GM19239 (cell line): ENCODE results near the gene ACER2.
"Not testable (repeated sequence)": the region's sequence is repeated elsewhere in the genome, so short reads cannot be mapped to it uniquely, and the experiment has no call there.

Source experiments
- DNase-seq: peaks from one replicate; pipeline ENCODE4 v3.0.0; 2011; ENCODE audit warnings: low spot score; ENCODE audit not compliant: insufficient read length
- FAIRE-seq: peaks from 2 replicates; lab custom pipeline; 2011; peaks lifted over from hg19 to GRCh38; lab: Jason Lieb, UNC

ACER2 gene

GRCh38 chr9:19405771-19406170, 3.0 kb upstream of the ACER2 start:
- FAIRE-seq, result no peak
- DNase-seq, result no peak

- FAIRE-seq (no peak), DNase-seq (no peak)
These were observed 505 bp upstream of the ACER2 start for GRCh38 chr9:19408316-19408692.

- no peak for DNase-seq
- FAIRE-seq, result no peak
These were observed 789 bp downstream of the ACER2 start for GRCh38 chr9:19409401-19410194.

- FAIRE-seq, result no peak
- DNase-seq, result no peak
These were observed 1.3 kb downstream of the ACER2 start for GRCh38 chr9:19410195-19410503.

- no peak for DNase-seq
- no peak for FAIRE-seq
These were observed 1.8 kb downstream of the ACER2 start for GRCh38 chr9:19410594-19410993.

- no peak for DNase-seq
- FAIRE-seq, result no peak
These were observed 2.5 kb downstream of the ACER2 start for GRCh38 chr9:19411316-19411715.

- DNase-seq, FAIRE-seq: not testable (repeated sequence)
These were observed 4.6 kb downstream of the ACER2 start for GRCh38 chr9:19413456-19413855.

- FAIRE-seq, result no peak
- DNase-seq, result no peak
These were observed 7.3 kb downstream of the ACER2 start for GRCh38 chr9:19416143-19416542.

GRCh38 chr9:19420877-19421276, 12.1 kb downstream of the ACER2 start:
- DNase-seq, result no peak

GRCh38 chr9:19423163-19423562, 14.4 kb downstream of the ACER2 start:
- no peak for FAIRE-seq
- no peak for DNase-seq

More at GRCh38 chr9:19420877-19421276, 12.1 kb downstream of the ACER2 start:
- no peak for FAIRE-seq

- DNase-seq, result no peak
- FAIRE-seq, result peak; percentile 82
These were observed 15.5 kb downstream of the ACER2 start for GRCh38 chr9:19424176-19424779.

GRCh38 chr9:19429595-19429994, 20.8 kb downstream of the ACER2 start:
- no peak for DNase-seq
- FAIRE-seq, result no peak

- no peak for FAIRE-seq
- no peak for DNase-seq
These were observed 21.5 kb downstream of the ACER2 start for GRCh38 chr9:19430201-19430760.

- FAIRE-seq, result no peak
- no peak for DNase-seq
These were observed 22.8 kb downstream of the ACER2 start for GRCh38 chr9:19431361-19432171.

GRCh38 chr9:19432473-19432872, 23.7 kb downstream of the ACER2 start:
- no peak for DNase-seq
- no peak for FAIRE-seq

- not testable (repeated sequence) for DNase-seq, FAIRE-seq
These were observed 24.9 kb downstream of the ACER2 start for GRCh38 chr9:19433729-19434128.

GRCh38 chr9:19440376-19440775, 31.6 kb downstream of the ACER2 start:
- FAIRE-seq (no peak), DNase-seq (no peak)

GRCh38 chr9:19440823-19441580, 32.2 kb downstream of the ACER2 start:
- no peak for DNase-seq

GRCh38 chr9:19441730-19442129, 32.9 kb downstream of the ACER2 start:
- DNase-seq (peak; percentile 48), FAIRE-seq (peak; percentile 87)

More at GRCh38 chr9:19440823-19441580, 32.2 kb downstream of the ACER2 start:
- FAIRE-seq, result no peak

GRCh38 chr9:19442240-19442639, 33.4 kb downstream of the ACER2 start:
- FAIRE-seq, result no peak

More at GRCh38 chr9:19442240-19442639, 33.4 kb downstream of the ACER2 start:
- DNase-seq, result no peak
